ENCODE data around the gene CLINT1.

GRCh38 chr5:157767689-157768088, 91.3 kb downstream of the CLINT1 start:
- TF ChIP-seq POLR2A (IDR thresholded peaks at IDR 0.05) (no peak), CTCF (IDR thresholded peaks at IDR 0.05) (no peak)
